GM12892 (cell line): ENCODE results near the gene CD19.
"Not testable (repeated sequence)": the region's sequence is repeated elsewhere in the genome, so short reads cannot be mapped to it uniquely, and the experiment has no call there.

ENCODE experiments used
- DNase-seq: peaks from one replicate; pipeline ENCODE4 v3.0.0; 2011; ENCODE audit not compliant: insufficient read length
- FAIRE-seq: peaks from 2 replicates; lab custom pipeline; 2011; peaks lifted over from hg19 to GRCh38; lab: Jason Lieb, UNC
- POLR2A ChIP-seq: IDR thresholded peaks from 2 replicates; pipeline ENCODE4 v1.6.1; 2011; ENCODE audit warnings: low read depth, low read length, control low read depth
- POLR2AphosphoS5 ChIP-seq: IDR thresholded peaks from 2 replicates; pipeline ENCODE4 v1.6.1; 2011; ENCODE audit warnings: low read depth, low read length, control low read depth
- TAF1 ChIP-seq: IDR thresholded peaks from 2 replicates; pipeline ENCODE4 v1.6.1; 2011; ENCODE audit warnings: low read depth, mild to moderate bottlenecking, control low read depth, low read length, borderline replicate concordance

Gene CD19

DNA sequence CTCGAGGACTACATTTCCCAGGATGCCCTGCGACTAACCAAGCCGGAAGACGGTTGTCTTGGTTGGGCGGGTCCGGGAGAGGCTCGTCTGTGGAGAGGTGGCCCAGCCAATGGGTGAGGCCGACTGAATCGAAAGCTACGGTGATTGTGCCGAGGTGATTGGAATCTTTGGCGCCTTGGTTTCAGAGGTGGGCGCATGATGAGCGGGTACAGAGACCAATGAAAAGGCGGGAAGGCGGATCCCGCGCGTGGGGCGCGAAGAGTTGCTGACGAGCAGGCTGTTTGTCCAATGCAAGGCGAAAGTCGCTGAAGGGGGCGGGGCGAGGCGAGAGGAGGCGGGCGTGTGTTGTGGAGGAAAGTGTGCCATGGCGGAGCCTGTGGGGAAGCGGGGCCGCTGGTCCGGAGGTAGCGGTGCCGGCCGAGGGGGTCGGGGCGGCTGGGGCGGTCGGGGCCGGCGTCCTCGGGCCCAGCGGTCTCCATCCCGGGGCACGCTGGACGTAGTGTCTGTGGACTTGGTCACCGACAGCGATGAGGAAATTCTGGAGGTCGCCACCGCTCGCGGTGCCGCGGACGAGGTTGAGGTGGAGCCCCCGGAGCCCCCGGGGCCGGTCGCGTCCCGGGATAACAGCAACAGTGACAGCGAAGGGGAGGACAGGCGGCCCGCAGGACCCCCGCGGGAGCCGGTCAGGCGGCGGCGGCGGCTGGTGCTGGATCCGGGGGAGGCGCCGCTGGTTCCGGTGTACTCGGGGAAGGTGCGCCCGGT is 19.1 kb downstream of the CD19 start, which contains the start of gene NFATC2IP:
Gene NFATC2IP (plus strand): TSS at position 290 of the 762 bp plus-strand sequence. CDS start 75 bp downstream, at position 365.
- FAIRE-seq (peak; percentile 100), DNase-seq (peak; percentile 97)
- TF ChIP-seq POLR2AphosphoS5 = peak; percentile 78
- peak; percentile 88 for TF ChIP-seq POLR2A
- TF ChIP-seq TAF1 = peak; percentile 81

DNA sequence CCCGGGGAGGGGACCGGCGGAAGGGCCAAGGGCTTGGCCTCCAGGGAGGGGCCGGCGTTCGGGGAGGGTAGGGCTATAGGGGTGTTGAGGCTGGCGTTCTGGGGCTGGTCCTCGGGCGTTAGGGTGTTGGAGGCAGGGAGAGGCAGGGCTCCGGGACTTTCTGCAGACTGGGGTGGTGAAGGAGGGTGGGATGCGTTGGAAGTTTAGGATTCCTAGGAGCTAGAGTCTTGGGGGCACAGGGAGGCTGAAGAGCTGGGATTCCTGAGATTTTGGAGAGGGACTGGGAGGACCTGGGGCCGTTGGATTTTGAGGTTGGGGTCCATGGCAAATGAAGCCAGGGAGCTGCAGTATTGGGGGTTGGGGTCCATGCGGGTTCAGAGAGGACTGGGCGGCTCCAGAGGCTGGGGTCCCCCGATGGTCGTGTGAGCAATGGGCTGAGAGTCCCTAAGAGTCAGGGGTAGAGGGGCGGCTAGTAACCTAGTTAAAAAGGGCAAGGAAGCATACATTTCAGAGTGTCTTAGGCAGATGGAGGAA is 19.7 kb downstream of the CD19 start:
- no peak for DNase-seq
- FAIRE-seq = no peak
- TF ChIP-seq POLR2AphosphoS5 (no peak), TAF1 (no peak), POLR2A (no peak)

DNA sequence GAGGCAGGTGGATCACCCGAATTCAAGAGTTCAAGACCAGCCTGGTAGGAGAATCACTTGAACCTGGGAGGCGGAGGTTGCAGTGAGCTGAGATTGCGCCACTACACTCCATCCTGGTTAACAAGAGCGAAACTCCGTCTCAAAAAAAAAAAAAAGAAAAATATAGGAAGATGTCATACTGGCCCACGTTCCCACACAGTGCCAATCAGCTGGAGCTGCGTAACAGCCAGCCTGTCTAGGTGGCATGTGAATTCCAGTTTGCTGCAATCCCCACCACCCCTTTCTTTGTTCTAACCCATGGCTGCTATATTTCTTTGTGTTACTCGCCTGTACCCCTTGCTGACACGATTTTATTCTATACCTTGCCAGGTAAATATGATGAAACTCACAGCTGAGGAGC is 26.4 kb downstream of the CD19 start:
- FAIRE-seq (no peak), DNase-seq (no peak)
- no peak for TF ChIP-seq POLR2AphosphoS5
- no peak for TF ChIP-seq TAF1
- no peak for TF ChIP-seq POLR2A

DNA sequence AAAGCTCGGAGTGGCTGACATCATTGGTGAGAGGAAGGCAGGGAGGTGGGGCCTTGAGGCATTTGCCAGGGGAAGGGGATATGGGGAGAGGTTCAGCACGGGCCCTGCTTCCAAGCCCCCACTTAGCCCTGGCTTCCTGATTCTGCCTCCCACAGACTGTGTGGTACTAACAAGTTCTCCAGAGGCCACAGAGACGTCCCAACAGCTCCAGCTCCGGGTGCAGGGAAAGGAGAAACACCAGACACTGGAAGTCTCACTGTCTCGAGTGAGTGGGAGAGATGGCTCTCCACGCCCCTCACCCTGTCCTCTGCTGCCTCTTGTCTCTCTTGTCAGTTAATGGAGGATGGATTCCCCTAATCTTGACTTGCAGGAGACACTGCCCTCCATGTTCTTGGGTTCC is 27.1 kb downstream of the CD19 start:
- FAIRE-seq (no peak), DNase-seq (no peak)
- TF ChIP-seq POLR2A (no peak), TAF1 (no peak), POLR2AphosphoS5 (no peak)

DNA sequence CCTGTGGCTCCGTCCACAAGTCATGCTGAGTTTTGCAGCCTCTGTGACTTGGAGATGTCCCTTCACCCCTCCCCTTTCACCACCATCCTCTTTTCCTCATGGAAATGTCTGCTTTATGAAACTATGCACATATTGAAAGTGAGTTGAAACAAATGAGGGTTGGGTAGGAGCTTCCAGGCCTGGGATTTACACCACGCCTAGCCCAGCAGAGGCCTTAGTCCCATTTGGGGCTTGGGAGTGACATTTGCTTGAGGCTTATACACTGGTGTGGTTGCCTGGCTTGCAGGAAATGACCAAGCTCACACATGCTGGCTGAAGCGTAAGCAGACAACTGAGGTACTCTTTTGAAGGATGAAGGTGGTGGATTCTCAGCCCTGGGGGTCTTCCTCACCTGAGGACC is 32.3 kb downstream of the CD19 start:
- DNase-seq (no peak), FAIRE-seq (no peak)
- TF ChIP-seq TAF1 (no peak), POLR2A (no peak), POLR2AphosphoS5 (no peak)

DNA sequence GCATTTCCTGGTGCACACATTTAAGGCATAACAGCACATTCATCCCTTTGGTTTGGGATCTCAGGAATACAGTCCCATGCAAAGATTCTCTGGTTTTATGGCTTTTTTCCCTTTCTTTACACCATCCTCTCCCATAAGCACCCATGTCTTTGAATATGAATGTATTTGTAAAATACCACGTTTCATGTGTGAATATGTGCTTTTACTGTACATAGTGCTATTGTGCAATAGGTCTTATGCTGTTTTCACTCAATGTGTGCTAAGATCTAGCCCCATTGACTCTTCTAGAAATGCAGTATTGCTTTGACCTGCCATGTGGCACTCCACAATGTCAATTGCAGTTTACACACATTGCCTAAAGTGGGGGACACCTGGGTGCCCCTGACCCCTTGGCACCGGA is 32.7 kb downstream of the CD19 start:
- no peak for FAIRE-seq
- no peak for DNase-seq
- TF ChIP-seq POLR2A = no peak
- no peak for TF ChIP-seq TAF1
- no peak for TF ChIP-seq POLR2AphosphoS5

DNA sequence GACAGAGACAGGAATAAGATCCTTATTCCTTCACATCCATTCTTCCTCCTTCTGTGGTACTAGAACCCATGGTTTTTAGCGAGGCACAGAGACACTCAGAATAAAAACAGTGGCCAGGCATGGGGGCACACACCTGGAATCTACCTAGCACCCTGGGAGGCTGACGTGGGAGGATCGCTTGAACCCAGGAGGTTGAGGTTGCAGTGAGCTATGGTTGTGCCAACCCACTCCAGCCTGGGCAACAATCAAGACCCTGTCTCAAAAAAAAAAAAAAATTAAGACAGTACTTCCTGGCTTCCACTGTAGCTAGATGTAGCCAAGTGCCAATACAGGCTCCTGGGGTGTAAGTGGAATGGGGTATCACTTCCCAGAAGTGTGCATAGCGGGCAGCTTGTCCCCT is 35.4 kb downstream of the CD19 start:
- no peak for DNase-seq
- TF ChIP-seq TAF1 (no peak), POLR2A (no peak), POLR2AphosphoS5 (no peak)
- no peak for FAIRE-seq

DNA sequence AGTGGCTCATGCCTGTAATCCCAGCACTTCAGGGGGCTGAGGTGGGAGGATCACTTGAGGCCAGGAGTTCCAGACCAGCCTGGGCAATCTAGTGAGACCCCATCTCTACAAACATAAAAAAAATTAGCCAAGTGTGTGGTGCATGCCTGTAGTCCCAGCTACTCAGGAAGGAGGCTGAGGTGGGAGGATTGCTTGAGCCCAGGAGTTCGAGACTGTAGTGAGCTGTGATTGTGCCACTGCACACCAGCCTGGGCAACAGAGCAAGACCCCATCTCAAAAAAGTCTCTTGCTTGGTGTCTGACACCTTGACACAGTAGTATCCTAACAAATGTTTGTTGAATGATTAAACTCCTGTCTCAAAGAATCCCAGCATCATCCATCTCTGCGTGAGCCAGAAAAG is 37.9 kb downstream of the CD19 start:
- FAIRE-seq = not testable (repeated sequence)

DNA sequence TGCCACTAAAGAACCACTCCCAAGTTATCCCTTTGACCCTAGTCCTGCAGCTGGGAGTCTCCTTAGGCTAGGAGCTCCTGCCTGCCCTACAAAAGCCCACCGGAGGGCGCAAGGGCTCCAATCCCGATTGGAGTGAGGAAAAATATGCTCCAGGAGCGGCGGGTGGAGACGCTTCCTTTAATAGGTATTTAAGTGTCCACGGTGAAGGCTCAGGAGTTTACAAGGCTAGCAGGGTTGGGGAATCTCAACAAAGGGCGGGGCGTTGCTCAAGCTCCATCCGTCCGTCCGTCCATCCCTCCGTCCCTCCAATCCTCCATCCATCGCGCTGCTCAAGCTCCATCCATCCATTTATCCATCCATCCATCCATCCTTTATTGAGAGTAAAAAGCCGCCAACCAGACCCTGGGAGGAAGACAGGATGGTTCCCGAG is 42.3 kb downstream of the CD19 start:
- FAIRE-seq = no peak
- no peak for DNase-seq
- no peak for TF ChIP-seq POLR2AphosphoS5
- no peak for TF ChIP-seq POLR2A
- no peak for TF ChIP-seq TAF1

More for the DNA sequence above, 37.9 kb downstream of the CD19 start:
- DNase-seq = not testable (repeated sequence)

DNA sequence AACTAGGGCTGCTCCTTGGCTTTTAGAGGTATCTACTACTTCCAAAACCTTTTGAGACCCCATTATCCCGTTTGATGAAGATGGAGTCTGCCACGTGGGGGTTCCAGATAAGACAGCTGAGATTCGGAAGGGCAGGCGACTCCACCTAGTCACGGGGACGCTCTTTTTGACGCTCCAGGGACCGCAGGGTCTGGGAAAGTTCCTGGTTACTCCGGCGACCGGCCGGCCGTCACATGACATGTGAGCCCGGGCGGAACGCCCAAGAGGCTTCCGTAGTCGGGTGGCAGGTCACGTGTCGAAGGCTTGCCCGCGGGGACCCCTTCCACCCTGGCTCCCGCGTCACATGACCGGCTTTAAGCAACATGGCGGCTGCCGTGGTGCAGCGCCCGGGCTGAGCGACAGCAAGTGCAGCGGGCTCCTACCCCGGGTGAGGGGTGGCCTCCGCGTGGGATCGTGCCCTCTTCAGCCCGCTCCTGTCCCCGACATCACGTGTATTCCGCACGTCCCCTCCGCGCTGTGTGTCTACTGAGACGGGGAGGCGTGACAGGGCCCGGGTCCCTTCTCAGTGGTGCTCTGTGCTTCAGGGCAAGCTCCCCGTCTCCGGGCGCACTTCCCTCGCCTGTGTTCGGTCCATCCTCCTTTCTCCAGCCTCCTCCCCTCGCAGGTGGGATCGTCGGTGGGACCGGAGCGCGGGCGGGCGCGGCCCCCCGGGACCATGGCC is 42.8 kb downstream of the CD19 start, which contains the start of gene SPNS1:
Gene SPNS1 (plus strand): TSS at position 342 of the 721 bp plus-strand sequence. CDS start 374 bp downstream, at position 716.
- FAIRE-seq (peak; percentile 90), DNase-seq (peak; percentile 100)
- TF ChIP-seq POLR2A = peak; percentile 80
- TF ChIP-seq POLR2AphosphoS5 = 0 out of 2 replicates have a peak, but pooled peaks have one; percentile 46
- peak; percentile 86 for TF ChIP-seq TAF1

DNA sequence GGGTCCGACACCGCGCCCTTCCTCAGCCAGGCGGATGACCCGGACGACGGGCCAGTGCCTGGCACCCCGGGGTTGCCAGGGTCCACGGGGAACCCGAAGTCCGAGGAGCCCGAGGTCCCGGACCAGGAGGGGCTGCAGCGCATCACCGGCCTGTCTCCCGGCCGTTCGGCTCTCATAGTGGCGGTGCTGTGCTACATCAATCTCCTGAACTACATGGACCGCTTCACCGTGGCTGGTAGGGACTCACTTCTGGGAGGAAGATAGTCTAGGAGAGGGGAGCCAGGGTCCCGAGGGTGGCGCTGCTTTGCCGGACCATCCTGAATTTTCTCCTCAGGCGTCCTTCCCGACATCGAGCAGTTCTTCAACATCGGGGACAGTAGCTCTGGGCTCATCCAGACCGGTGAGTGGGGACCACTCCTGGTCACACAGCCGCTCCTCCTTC is 43.4 kb downstream of the CD19 start:
- DNase-seq (no peak), FAIRE-seq (no peak)
- TF ChIP-seq POLR2A (no peak), TAF1 (no peak), POLR2AphosphoS5 (no peak)
